Measurements from ENCODE around the gene PDLIM5.

Gene PDLIM5

DNA sequence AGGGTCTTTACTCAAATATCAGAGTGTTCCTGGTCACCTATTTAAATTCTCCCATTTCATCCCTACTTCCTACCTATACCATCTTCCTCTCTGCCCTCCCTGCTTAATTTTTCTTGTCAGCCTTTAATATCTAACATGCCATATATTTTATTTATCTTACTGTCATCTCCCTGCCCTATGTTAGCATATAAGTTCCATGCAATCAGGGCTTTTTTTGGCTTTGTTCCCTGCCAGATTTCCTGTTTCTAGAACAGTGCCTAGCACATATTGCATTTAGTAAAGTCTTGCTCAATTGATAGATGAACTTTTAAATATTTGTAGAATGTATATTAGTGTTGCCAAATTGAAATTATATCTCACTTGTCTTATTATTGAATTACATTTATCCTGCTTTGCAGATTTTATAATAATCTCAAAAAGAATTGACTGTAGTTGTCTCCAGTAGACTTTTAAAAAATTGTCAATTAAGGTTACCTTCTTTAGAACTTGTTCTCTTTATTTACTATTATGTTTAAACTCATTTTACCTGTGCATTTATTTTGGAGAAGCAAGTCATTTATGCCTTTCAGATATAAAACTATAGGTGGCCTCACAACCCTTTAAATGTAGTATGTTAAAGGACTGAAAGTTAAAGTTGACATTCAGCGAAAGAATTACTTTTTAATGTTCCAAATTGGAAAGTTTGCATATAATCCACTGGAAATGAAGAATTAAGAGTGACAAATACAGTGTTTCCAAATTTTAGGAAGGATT lies 197.8 kb downstream of the PDLIM5 start:
- H3K4me2 ChIP-seq (ENCODE audit: low read length) = no peak overlapping the region
- no peak overlapping the region for H3K27ac ChIP-seq
- H3K9ac ChIP-seq = no peak overlapping the region
- TF ChIP-seq, protein P1, sequence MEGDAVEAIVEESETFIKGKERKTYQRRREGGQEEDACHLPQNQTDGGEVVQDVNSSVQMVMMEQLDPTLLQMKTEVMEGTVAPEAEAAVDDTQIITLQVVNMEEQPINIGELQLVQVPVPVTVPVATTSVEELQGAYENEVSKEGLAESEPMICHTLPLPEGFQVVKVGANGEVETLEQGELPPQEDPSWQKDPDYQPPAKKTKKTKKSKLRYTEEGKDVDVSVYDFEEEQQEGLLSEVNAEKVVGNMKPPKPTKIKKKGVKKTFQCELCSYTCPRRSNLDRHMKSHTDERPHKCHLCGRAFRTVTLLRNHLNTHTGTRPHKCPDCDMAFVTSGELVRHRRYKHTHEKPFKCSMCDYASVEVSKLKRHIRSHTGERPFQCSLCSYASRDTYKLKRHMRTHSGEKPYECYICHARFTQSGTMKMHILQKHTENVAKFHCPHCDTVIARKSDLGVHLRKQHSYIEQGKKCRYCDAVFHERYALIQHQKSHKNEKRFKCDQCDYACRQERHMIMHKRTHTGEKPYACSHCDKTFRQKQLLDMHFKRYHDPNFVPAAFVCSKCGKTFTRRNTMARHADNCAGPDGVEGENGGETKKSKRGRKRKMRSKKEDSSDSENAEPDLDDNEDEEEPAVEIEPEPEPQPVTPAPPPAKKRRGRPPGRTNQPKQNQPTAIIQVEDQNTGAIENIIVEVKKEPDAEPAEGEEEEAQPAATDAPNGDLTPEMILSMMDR (IDR thresholded peaks at IDR 0.05) = no peak
- no peaks in the 10 kb centered on the region for H3K27me3 ChIP-seq (ENCODE audit: control insufficient read depth, insufficient read depth, low read length)
- no peaks in the 10 kb centered on the region for H3K9me3 ChIP-seq (ENCODE audit: control insufficient read depth, low read length)
- H3K36me3 ChIP-seq (ENCODE audit: control insufficient read depth, insufficient read depth, low read length) = no peaks in the 10 kb centered on the region
- no peak overlapping the region for H3K4me3 ChIP-seq (ENCODE audit: low read depth, low read length)
- no peaks in the 10 kb centered on the region for H3K4me1 ChIP-seq
- H3K79me2 ChIP-seq = no peaks in the 10 kb centered on the region
- no peak overlapping the region for H2AFZ ChIP-seq

DNA sequence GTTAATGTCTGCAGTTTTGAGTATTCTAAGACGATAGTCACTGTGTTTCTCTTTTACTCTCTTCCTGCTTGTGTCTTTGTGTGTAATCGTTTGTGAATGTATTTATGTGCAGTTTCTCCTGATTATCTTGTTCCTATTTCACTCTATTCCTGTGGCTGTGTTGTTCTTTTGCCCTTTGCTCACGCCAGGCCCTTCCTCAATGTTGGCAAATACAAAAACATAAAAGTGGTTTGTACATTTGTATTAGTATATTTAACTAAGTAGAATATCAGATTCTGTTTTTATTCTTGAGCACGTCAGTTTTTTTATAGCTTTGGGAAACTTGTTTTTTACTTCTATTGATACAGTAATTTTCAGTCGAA lies 198.4 kb downstream of the PDLIM5 start:
- Histone ChIP-seq H3K79me2 (no peaks in the 10 kb centered on the region), H3K27me3 (ENCODE audit: control insufficient read depth, insufficient read depth, low read length) (no peaks in the 10 kb centered on the region), H3K4me1 (no peaks in the 10 kb centered on the region), H2AFZ (no peak overlapping the region), H3K4me2 (ENCODE audit: low read length) (no peak overlapping the region), H3K9me3 (ENCODE audit: control insufficient read depth, low read length) (no peaks in the 10 kb centered on the region), H3K36me3 (ENCODE audit: control insufficient read depth, insufficient read depth, low read length) (no peaks in the 10 kb centered on the region), H3K27ac (no peak overlapping the region), H3K4me3 (ENCODE audit: low read depth, low read length) (no peak overlapping the region), H3K9ac (no peak overlapping the region)
- TF ChIP-seq, protein P1 (IDR thresholded peaks at IDR 0.05) = no peak

DNA sequence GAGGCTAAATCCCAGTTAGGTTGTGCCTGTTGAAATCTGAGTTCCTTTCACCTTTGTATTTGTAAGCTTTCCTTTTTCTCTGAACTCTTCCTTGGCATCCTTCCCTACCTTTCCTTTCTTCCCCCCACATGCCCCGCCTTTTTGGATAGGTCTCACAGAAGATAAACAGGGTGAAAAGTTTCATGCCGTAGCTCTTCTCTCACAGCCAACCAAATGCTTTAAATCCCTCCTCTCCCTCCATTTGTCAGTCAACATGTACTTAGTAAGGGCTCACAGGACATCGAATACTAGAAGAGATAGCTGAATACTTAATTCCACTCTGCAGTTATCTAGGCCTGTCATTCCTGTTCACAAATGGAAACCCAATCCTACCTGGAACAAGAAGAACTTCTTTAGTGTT lies 198.9 kb downstream of the PDLIM5 start:
- Histone ChIP-seq H2AFZ (no peak overlapping the region), H3K36me3 (ENCODE audit: control insufficient read depth, insufficient read depth, low read length) (no peaks in the 10 kb centered on the region), H3K4me2 (ENCODE audit: low read length) (no peak overlapping the region), H3K9ac (no peak overlapping the region), H3K27ac (no peak overlapping the region), H3K9me3 (ENCODE audit: control insufficient read depth, low read length) (no peaks in the 10 kb centered on the region), H3K4me1 (no peaks in the 10 kb centered on the region), H3K4me3 (ENCODE audit: low read depth, low read length) (no peak overlapping the region), H3K79me2 (no peaks in the 10 kb centered on the region), H3K27me3 (ENCODE audit: control insufficient read depth, insufficient read depth, low read length) (no peaks in the 10 kb centered on the region)
- TF ChIP-seq, protein P1 (IDR thresholded peaks at IDR 0.05) = no peak

DNA sequence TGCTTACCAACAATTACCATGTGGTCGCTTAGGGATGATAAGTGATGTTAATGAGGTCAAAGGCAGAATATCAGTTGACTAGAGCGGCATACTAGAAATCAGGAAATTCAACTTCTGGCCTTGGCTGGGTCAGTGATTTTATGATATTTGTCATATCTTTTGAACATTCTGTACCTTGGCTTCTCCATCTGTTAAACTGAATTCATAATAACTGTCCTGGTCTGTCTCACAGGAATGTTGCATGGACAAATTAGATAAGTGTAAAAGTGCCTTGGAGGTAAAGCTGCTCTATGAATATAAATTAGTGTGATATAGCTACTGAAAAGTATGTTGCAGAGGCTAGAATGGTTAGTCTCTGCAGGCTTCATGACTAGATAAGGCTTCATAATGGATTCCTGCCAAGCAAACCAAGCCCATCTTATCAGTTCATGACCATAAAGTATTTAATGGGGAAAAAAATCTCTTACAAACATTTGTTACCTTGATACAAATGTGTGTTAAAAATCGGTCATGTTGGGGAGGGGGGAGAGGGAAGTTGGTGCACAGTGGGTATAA lies 201.4 kb downstream of the PDLIM5 start:
- Histone ChIP-seq H3K79me2 (no peaks in the 10 kb centered on the region), H3K4me2 (ENCODE audit: low read length) (no peak overlapping the region), H3K4me1 (no peaks in the 10 kb centered on the region), H3K27me3 (ENCODE audit: control insufficient read depth, insufficient read depth, low read length) (no peaks in the 10 kb centered on the region), H3K27ac (no peak overlapping the region), H3K36me3 (ENCODE audit: control insufficient read depth, insufficient read depth, low read length) (no peaks in the 10 kb centered on the region), H3K9ac (no peak overlapping the region), H3K9me3 (ENCODE audit: control insufficient read depth, low read length) (no peaks in the 10 kb centered on the region), H3K4me3 (ENCODE audit: low read depth, low read length) (no peak overlapping the region), H2AFZ (no peak overlapping the region)
- TF ChIP-seq, protein P1 (IDR thresholded peaks at IDR 0.05) = no peak

Data from parathyroid adenoma (tissue), 2 donors.